Testis (tissue), 3 donors: ENCODE data around the gene NEUROD4. TPM values are rescaled to one million over a fixed set of nuclear protein-coding genes. Genes with fewer than 3 reads are reported as not detected.
A peak's percentile ranks its signal among the peaks of the same experiment; 100 is the strongest.

Experiments used
- DNase-seq: peaks from one replicate; pipeline ENCODE4 v3.0.0-alpha.2; 2019
- H3K27ac ChIP-seq, 2 donors: fragments of 200-600 bp; sonication (generic); one replicate each; pipeline ENCODE4 v1.5.1; 2019
- H3K27me3 ChIP-seq: fragments of 200-600 bp; sonication (generic); one replicate; pipeline ENCODE4 v1.5.1; 2019
- H3K36me3 ChIP-seq: fragments of 200-600 bp; sonication (generic); one replicate; pipeline ENCODE4 v1.5.1; 2017; ENCODE audit warnings: low read depth; ENCODE audit errors: missing control alignments
- H3K4me1 ChIP-seq: fragments of 200-600 bp; sonication (generic); one replicate; pipeline ENCODE4 v1.5.1; 2019
- H3K4me3 ChIP-seq, 2 donors: fragments of 200-600 bp; sonication (generic); one replicate each; pipeline ENCODE4 v1.5.1; 2017 to 2019
- H3K9me3 ChIP-seq: fragments of 200-600 bp; sonication (generic); one replicate; pipeline ENCODE4 v1.5.1; 2017
- POLR2A ChIP-seq: fragments of 450-650 bp; IDR thresholded peaks from one replicate; pipeline ENCODE4 v1.6.1; 2017; ENCODE audit warnings: antibody characterized with exemption, mild to moderate bottlenecking, moderate library complexity
- WGBS, 2 donors: methylation state at CpG; one replicate each; pipeline ENCODE4 v1.1.5; 2018; 5-methylcytosine and 5-hydroxymethylcytosine counted together
- intact Hi-C: fragments of 100-400 bp; cut with DNase I; formaldehyde crosslinking; loops from one replicate; pipeline ENCODE4 v1.15.1; 2023; ENCODE audit warnings: low total_unique reads
- polyA plus RNA-seq: library from polyadenylated mRNA; stranded (reverse); fragments of 350-450 nt; fragmentation: Illumina TruSeq; extraction: RNeasy Lipid Tissue Mini Kit (QIAGEN cat#74804); gene quantifications from one replicate; pipeline ENCODE4 v1.2.3, GENCODE V29; 2014; ENCODE audit warnings: low read depth, low replicate concordance; ENCODE audit not compliant: insufficient read depth
- total RNA-seq, 2 donors: library from RNA; depleted of rRNA; stranded (reverse); fragments of >200 nt; gene quantifications; one replicate each; pipeline ENCODE4 v1.2.3, GENCODE V29; 2016
- TF ChIP-seq, protein P1 (sequence below), 3 experiments: fragments of 450-650 bp in 2 of 3; fragments of 200-600 bp in 1 of 3; sonication (generic) in 1 of 3; IDR thresholded peaks; one replicate each; pipeline ENCODE4 v1.5.1; 2016 to 2019; ENCODE audit warnings: antibody characterized with exemption in 3 of 3, mild to moderate bottlenecking in 2 of 3, moderate library complexity in 1 of 3

Gene NEUROD4
- total and polyA plus RNA-seq, 3 donors from 2014 or later: 0.09 to 0.31 TPM; not detected in 1

DNA sequence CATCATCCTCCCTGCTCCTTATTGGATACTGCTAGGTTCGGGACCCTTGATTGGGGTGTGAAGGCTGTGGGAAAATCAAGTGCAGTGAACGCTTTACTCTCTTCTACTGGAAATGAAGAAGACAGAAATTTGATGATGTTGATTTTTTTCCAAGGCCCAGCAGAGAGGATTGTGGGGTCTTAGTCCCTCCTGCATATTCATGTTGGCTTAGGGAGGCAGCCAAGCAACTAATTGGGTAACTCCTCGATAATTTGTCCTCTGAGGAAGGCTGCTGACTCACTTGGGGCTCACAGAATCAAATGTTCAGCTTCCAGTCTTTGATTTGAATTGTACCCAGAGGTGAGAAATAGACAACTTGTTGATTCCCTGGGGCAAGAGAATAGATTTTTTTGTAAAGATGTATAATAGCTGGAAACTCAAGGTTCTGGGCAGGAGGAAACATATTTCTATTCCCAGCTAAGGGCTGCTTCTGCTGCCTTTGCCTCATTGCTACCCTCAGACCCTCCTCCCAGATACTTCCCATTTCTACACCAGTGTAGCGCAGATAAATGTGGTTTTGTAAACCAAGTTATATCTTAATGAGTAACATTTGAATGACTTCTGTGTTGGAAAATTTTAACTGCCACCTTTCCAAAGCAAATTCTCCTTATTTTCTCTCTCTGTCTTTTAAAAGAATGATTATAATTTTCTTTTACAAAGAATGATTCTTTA is 21.7 kb downstream of the NEUROD4 start:
- H3K27me3 ChIP-seq: no peaks in the 10 kb centered on the region
- H3K4me3 ChIP-seq: no peak overlapping the region
- H3K4me1 ChIP-seq: no peaks in the 10 kb centered on the region
- WGBS, 2 donors: 75 to 81% methylated on average over 4 of the region's 4 CpGs
- H3K27ac ChIP-seq: no peak overlapping the region
- no peaks in the 10 kb centered on the region for H3K9me3 ChIP-seq
- H3K36me3 ChIP-seq: no peaks in the 10 kb centered on the region
- DNase-seq: no peak
- intact Hi-C loops: no loop called here
- no peak for TF ChIP-seq POLR2A
- TF ChIP-seq, protein P1, sequence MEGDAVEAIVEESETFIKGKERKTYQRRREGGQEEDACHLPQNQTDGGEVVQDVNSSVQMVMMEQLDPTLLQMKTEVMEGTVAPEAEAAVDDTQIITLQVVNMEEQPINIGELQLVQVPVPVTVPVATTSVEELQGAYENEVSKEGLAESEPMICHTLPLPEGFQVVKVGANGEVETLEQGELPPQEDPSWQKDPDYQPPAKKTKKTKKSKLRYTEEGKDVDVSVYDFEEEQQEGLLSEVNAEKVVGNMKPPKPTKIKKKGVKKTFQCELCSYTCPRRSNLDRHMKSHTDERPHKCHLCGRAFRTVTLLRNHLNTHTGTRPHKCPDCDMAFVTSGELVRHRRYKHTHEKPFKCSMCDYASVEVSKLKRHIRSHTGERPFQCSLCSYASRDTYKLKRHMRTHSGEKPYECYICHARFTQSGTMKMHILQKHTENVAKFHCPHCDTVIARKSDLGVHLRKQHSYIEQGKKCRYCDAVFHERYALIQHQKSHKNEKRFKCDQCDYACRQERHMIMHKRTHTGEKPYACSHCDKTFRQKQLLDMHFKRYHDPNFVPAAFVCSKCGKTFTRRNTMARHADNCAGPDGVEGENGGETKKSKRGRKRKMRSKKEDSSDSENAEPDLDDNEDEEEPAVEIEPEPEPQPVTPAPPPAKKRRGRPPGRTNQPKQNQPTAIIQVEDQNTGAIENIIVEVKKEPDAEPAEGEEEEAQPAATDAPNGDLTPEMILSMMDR (IDR thresholded peaks at IDR 0.05): no peak

DNA sequence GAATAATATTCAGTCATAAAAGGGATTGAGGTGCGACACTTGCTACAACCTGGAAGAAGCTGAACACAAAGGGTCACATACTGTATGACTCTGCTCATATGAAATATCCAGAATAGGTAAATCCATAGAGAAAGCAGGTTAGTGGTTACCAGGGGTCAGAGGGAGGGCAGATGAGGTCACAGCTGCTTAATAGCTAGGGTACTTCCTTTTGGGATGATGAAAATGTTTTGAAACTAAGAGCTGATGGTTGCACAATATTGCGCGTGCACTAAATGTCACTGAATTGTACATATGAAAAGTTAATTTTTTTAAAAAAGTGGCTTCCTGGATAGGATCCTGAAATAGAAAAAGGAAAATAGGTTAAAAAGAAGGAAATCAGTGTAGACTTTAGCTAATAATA is 23.8 kb downstream of the NEUROD4 start:
- peak; percentile 29 for DNase-seq
- intact Hi-C loops: no loop called here

DNA sequence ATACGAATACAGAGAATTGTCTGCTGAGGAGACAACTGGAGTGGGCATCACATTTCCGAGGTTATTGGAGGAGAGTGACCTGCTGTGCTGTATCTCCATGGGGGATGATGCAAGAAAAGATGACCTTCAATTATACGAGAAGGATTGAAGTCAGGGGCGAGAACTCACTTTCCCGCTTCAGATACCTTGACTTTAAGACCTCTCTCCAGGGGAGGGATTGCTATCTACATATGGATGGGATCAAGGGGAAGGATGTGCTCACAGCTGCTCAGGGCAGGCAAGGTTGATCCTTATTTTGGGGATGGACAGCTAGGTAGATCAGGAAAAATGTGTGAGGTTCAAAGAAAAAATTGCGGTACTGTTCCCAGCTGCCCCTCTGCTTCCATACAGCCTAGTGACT is 24.4 kb downstream of the NEUROD4 start:
- 59 to 71% methylated on average over 6 of the region's 6 CpGs for WGBS, 2 donors
- no peak overlapping the region for H3K27ac ChIP-seq
- TF ChIP-seq, protein P1 (IDR thresholded peaks at IDR 0.05): no peak
- TF ChIP-seq POLR2A: no peak

More for the DNA sequence above, 23.8 kb downstream of the NEUROD4 start:
- 94 to 98% methylated on average over 3 of the region's 3 CpGs for WGBS, 2 donors
- H3K36me3 ChIP-seq: no peaks in the 10 kb centered on the region
- no peaks in the 10 kb centered on the region for H3K9me3 ChIP-seq
- no peak overlapping the region for H3K27ac ChIP-seq
- H3K4me1 ChIP-seq: no peaks in the 10 kb centered on the region
- TF ChIP-seq, protein P1 (IDR thresholded peaks at IDR 0.05): no peak
- no peak for TF ChIP-seq POLR2A
- no peak overlapping the region for H3K4me3 ChIP-seq
- H3K27me3 ChIP-seq: no peaks in the 10 kb centered on the region

DNA sequence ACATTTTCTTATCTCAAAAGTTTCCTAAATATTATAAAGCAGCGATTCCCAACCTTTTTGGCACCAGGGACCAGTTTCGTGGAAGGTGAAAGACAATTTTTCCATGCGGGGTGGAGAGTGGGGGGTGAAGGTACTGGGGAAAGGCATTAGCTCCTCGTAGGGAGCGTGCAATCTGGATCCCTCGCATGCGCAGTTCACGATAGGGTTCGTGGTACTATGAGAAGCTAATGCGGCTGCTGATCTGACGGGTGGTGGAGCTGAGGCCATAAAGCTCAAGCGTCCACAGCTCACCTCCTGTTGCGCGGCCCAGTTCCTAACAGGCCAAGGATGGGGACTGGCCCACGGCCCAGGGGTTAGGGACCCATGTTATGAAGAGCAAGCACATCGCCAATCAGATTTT is 29.9 kb downstream of the NEUROD4 start:
- Histone ChIP-seq H3K4me3 (peak overlapping the region in 1 of 2 donors; percentile 23), H3K4me1 (no peaks in the 10 kb centered on the region), H3K27ac (no peak overlapping the region), H3K9me3 (no peaks in the 10 kb centered on the region), H3K27me3 (no peaks in the 10 kb centered on the region), H3K36me3 (no peaks in the 10 kb centered on the region)
- intact Hi-C loops: no loop called here
- TF ChIP-seq, protein P1 (IDR thresholded peaks at IDR 0.05): no peak
- no peak for TF ChIP-seq POLR2A
- peak; percentile 77 for DNase-seq
- WGBS, 2 donors: 47 to 58% methylated on average over 16 of the region's 16 CpGs

More for the DNA sequence above, 24.4 kb downstream of the NEUROD4 start:
- DNase-seq: no peak
- Histone ChIP-seq H3K4me3 (no peak overlapping the region), H3K27me3 (no peaks in the 10 kb centered on the region), H3K4me1 (no peaks in the 10 kb centered on the region), H3K9me3 (no peaks in the 10 kb centered on the region), H3K36me3 (no peaks in the 10 kb centered on the region)
- intact Hi-C loops: no loop called here
